IMR-90 (cell line): ENCODE data around the gene TACC2. TPM values are rescaled to one million over a fixed set of nuclear protein-coding genes. Genes with fewer than 3 reads are reported as not detected.

ENCODE experiments used
- ATAC-seq: fragments of 200-7000 bp; cut with Tn5 transposase; 2 replicates; pipeline ENCODE4 v1.9.1; 2020; ENCODE audit warnings: low read depth, mild to moderate bottlenecking, moderate library complexity
- BruUV-seq: library from RNA; stranded (reverse); fragments of 400-500 nt; replicated peaks from 2 replicates; lab custom pipeline; 2021; lab: Mats Ljungman, UMichigan
- CTCF ChIA-PET: fragments of 300-600 bp; formaldehyde crosslinking; extraction: SDS; loops from one replicate; lab custom pipeline; 2021; ENCODE audit warnings: antibody characterized with exemption; lab: Yijun Ruan, JAX
- POLR2A ChIA-PET: fragments of 300-600 bp; sonication (Branson Sonifier 250); formaldehyde crosslinking; loops from one replicate; lab custom pipeline; 2022; ENCODE audit warnings: antibody characterized with exemption; ENCODE audit not compliant: unreplicated experiment; lab: Charles Lee
- DNase-seq: peaks from one replicate; pipeline ENCODE4 v3.0.0; 2013
- H2AFZ ChIP-seq: replicated peaks from 2 replicates; pipeline ENCODE3; 2013; ENCODE audit warnings: low read length, mild to moderate bottlenecking; ENCODE audit not compliant: poor library complexity
- H2AK5ac ChIP-seq: 2 replicates; pipeline ENCODE4 v1.6.1; 2013; ENCODE audit warnings: low read depth, low read length, inconsistent platforms
- H2AK9ac ChIP-seq: replicated peaks from 2 replicates; pipeline ENCODE3; 2013; ENCODE audit warnings: mild to moderate bottlenecking, low read depth, low read length, moderate library complexity; ENCODE audit not compliant: poor library complexity
- H2BK120ac ChIP-seq: 2 replicates; pipeline ENCODE4 v1.6.1; 2013; ENCODE audit warnings: low read depth, low read length, inconsistent platforms
- H2BK15ac ChIP-seq: 3 replicates; pipeline ENCODE4 v1.6.1; 2013; ENCODE audit warnings: low read depth, low read length, inconsistent platforms
- H2BK20ac ChIP-seq: 2 replicates; pipeline ENCODE4 v1.6.1; 2013; ENCODE audit warnings: low read depth, mild to moderate bottlenecking, inconsistent platforms, low read length, moderate library complexity
- H2BK5ac ChIP-seq: 2 replicates; pipeline ENCODE4 v1.6.1; 2013; ENCODE audit warnings: mild to moderate bottlenecking, low read depth, low read length, inconsistent platforms; ENCODE audit not compliant: poor library complexity, severe bottlenecking
- H3K14ac ChIP-seq: replicated peaks from 2 replicates; pipeline ENCODE4 v1.6.1; 2013; ENCODE audit warnings: low read depth, low read length, inconsistent platforms
- H3K18ac ChIP-seq: 2 replicates; pipeline ENCODE4 v1.6.1; 2013; ENCODE audit warnings: low read depth, low read length, control low read depth
- H3K23ac ChIP-seq: 2 replicates; pipeline ENCODE4 v1.6.1; 2013; ENCODE audit warnings: low read depth, low read length, inconsistent platforms
- H3K27ac ChIP-seq: 2 replicates; pipeline ENCODE4 v1.5.1; 2013; ENCODE audit warnings: mild to moderate bottlenecking, control low read depth, low read length; ENCODE audit not compliant: insufficient read depth
- H3K27me3 ChIP-seq: 2 replicates; pipeline ENCODE4 v1.6.1; 2013; ENCODE audit warnings: low read length; ENCODE audit not compliant: control insufficient read depth, insufficient read depth
- H3K36me3 ChIP-seq: 2 replicates; pipeline ENCODE4 v1.6.1; 2013; ENCODE audit warnings: low read length, mixed read lengths; ENCODE audit not compliant: control insufficient read depth, insufficient read depth
- H3K4ac ChIP-seq: 2 replicates; pipeline ENCODE4 v1.6.1; 2013; ENCODE audit warnings: low read depth, low read length, inconsistent platforms
- H3K4me1 ChIP-seq: 2 replicates; pipeline ENCODE4 v1.6.1; 2013; ENCODE audit warnings: low read length, mixed read lengths; ENCODE audit not compliant: control insufficient read depth, insufficient read depth
- H3K4me2 ChIP-seq: 2 replicates; pipeline ENCODE4 v1.6.1; 2013; ENCODE audit warnings: low read depth, mild to moderate bottlenecking, control low read depth, low read length, moderate library complexity
- H3K4me3 ChIP-seq: 2 replicates; pipeline ENCODE4 v1.5.1; 2013; ENCODE audit warnings: low read depth, mild to moderate bottlenecking, control low read depth, low read length, moderate library complexity; ENCODE audit not compliant: insufficient read depth
- H3K56ac ChIP-seq: 2 replicates; pipeline ENCODE4 v1.6.1; 2013; ENCODE audit warnings: low read length, inconsistent platforms; ENCODE audit not compliant: insufficient read depth; ENCODE audit errors: extremely low read depth
- H3K79me1 ChIP-seq, 2 experiments: 2 replicates each; pipeline ENCODE4 v1.6.1; 2013; ENCODE audit warnings: low read length in 2 of 2, inconsistent platforms in 1 of 2, low read depth in 1 of 2
- H3K9ac ChIP-seq: 2 replicates; pipeline ENCODE4 v1.6.1; 2013; ENCODE audit warnings: low read depth, low read length, control low read depth
- H3K9me1 ChIP-seq: 2 replicates; pipeline ENCODE4 v1.6.1; 2013; ENCODE audit warnings: low read length, inconsistent platforms; ENCODE audit not compliant: insufficient read depth
- H3K9me3 ChIP-seq: 2 replicates; pipeline ENCODE4 v1.6.1; 2013; ENCODE audit warnings: low read length; ENCODE audit not compliant: control insufficient read depth, insufficient read depth
- H4K20me1 ChIP-seq: 2 replicates; pipeline ENCODE4 v1.6.1; 2013; ENCODE audit warnings: low read length, inconsistent platforms; ENCODE audit not compliant: insufficient read depth
- H4K5ac ChIP-seq: 2 replicates; pipeline ENCODE4 v1.6.1; 2013; ENCODE audit warnings: mild to moderate bottlenecking, low read depth, low read length, control low read depth
- H4K8ac ChIP-seq, 2 experiments: 2 replicates each; pipeline ENCODE4 v1.6.1; 2013; ENCODE audit warnings: low read depth in 2 of 2, low read length in 2 of 2, control low read depth in 1 of 2, inconsistent platforms in 1 of 2
- H4K91ac ChIP-seq: 2 replicates; pipeline ENCODE4 v1.6.1; 2013; ENCODE audit warnings: low read depth, low read length, inconsistent platforms; ENCODE audit not compliant: insufficient read depth
- BHLHE40 ChIP-seq: fragments of 150-350 bp; IDR thresholded peaks from 2 replicates; pipeline ENCODE4 v1.6.1; 2016; ENCODE audit warnings: mild to moderate bottlenecking, low read depth, low read length
- MAZ ChIP-seq: IDR thresholded peaks from 2 replicates; pipeline ENCODE4 v1.6.1; 2012; ENCODE audit warnings: low read depth, mild to moderate bottlenecking, low read length, improper control_type of control experiment, moderate library complexity, borderline replicate concordance
- MXI1 ChIP-seq: IDR thresholded peaks from 2 replicates; pipeline ENCODE4 v1.6.1; 2012; ENCODE audit warnings: low read depth, mild to moderate bottlenecking, low read length, moderate library complexity, borderline replicate concordance
- WGBS, 2 experiments: methylation state at CpG; one replicate each; pipeline versions ENCODE4 v1.1.5 to v1.1.7; 2013; ENCODE audit warnings: missing lambda C conversion rate in 2 of 2; ENCODE audit not compliant: insufficient read length in 1 of 2; ENCODE audit errors: extremely low coverage in 2 of 2; 5-methylcytosine and 5-hydroxymethylcytosine counted together
- dilution Hi-C: fragments of 300-500 bp; cut with HindIII; formaldehyde crosslinking; loops from one replicate; pipeline ENCODE4 v1.14.3; 2018; ENCODE audit warnings: low sequenced_read_pairs; ENCODE audit not compliant: unreplicated experiment
- in situ Hi-C: fragments of 300-500 bp; cut with MboI; formaldehyde crosslinking; loops from 3 replicates; pipeline ENCODE4 v1.14.3; 2019; ENCODE audit warnings: low sequenced_read_pairs, inconsistent platforms, mixed read lengths
- intact Hi-C: fragments of 100-400 bp; cut with micrococcal nuclease; formaldehyde crosslinking; loops from 2 replicates; pipeline ENCODE4 v1.10.0; 2022
- polyA plus RNA-seq, 3 experiments: library from polyadenylated mRNA; depleted of rRNA; stranded (reverse); fragments of >200 nt; gene quantifications; 2 replicates each; pipeline ENCODE4 v1.2.3, GENCODE V29; 2012; ENCODE audit warnings: low replicate concordance in 1 of 3
- total RNA-seq: library from RNA; depleted of rRNA; stranded (reverse); fragments of >200 nt; gene quantifications from 2 replicates; pipeline ENCODE4 v1.2.3, GENCODE V29; 2012

TACC2 gene
- total and polyA plus RNA-seq, 2 of the 4 experiments (the other 2 are of a cell fraction), result 2.9 to 15.4 TPM

DNA sequence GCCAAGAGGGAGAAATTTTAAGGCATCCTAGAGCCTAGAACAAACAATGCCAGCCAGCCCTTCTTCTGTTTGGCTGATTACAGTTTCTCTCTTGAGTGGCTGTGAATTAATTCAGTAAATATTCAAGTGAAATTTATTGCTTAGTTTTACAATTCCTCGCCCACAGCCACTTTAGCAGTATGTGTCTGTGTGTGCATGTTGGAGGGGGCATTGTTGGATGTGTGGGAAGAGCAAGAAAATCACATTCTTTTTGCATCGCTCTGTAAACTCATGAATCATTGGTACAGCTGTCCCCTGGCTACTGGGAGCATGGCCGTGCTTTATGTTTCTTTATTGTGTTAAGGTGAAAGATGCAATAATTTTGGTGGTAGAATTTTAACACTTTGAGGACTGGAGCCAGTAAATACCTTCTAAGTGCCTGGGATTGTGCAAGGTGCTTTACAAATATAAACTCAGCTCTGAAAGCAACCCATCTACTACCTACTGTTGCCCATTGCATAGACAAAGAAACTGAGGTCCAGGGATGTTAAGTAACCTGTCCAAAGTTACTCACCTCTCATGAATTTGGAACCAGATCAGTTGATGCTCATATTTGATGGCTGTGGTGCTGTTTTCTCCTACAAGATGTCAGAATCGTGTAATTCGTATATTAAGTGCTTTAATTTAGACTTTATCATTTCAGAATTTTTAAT lies 192.2 kb downstream of the TACC2 start:
- dilution Hi-C loops, result no loop called here
- H2BK15ac ChIP-seq, result no peak overlapping the region
- H3K27ac ChIP-seq, result no peak overlapping the region
- in situ Hi-C loops, result no loop called here
- no peak overlapping the region for H2BK20ac ChIP-seq
- H3K4me2 ChIP-seq, result peak overlapping the region; percentile 31; the same call in 1 of the 2 replicates
- H2AK5ac ChIP-seq, result no peak overlapping the region
- no peak overlapping the region for H2AFZ ChIP-seq
- no peak overlapping the region for H4K5ac ChIP-seq
- H4K8ac ChIP-seq, result no peak overlapping the region
- no peak overlapping the region for H3K18ac ChIP-seq
- H3K4me1 ChIP-seq, result peaks cover 12% of the 10 kb centered on the region
- no peaks in the 10 kb centered on the region for H3K9me3 ChIP-seq
- H4K20me1 ChIP-seq, result peaks cover 9% of the 10 kb centered on the region; the same call in 1 of the 2 replicates
- BruUV-seq, result no TSS peak
- no peak overlapping the region for H2BK5ac ChIP-seq
- no CpG with 5 or more reads among the region's 5 CpGs for WGBS, 2 experiments
- no peak overlapping the region for H3K23ac ChIP-seq
- H3K4me3 ChIP-seq, result no peak overlapping the region
- H3K14ac ChIP-seq, result no peak overlapping the region
- no peak overlapping the region for H4K91ac ChIP-seq
- peaks cover 16% of the 10 kb centered on the region for H3K9me1 ChIP-seq
- H3K79me1 ChIP-seq, result peaks cover 11 to 49% of the 10 kb centered on the region in 2 experiments
- no peak overlapping the region for H3K56ac ChIP-seq
- ATAC-seq, result peak; percentile 80
- H3K27me3 ChIP-seq, result no peaks in the 10 kb centered on the region
- intact Hi-C loops, result no loop called here
- no peak overlapping the region for H2AK9ac ChIP-seq
- no peak overlapping the region for H3K4ac ChIP-seq
- ChIA-PET POLR2A (no interaction called here), CTCF (interaction anchor here (1.0 to 1.6 kb wide), 2 partner anchors 13 to 39 kb away, joined by 4 read pairs; no protein-coding TSS in a partner anchor)
- H3K36me3 ChIP-seq, result no peaks in the 10 kb centered on the region
- H3K9ac ChIP-seq, result no peak overlapping the region
- TF ChIP-seq MAZ (peak; percentile 56), BHLHE40 (no peak; the same call in 1 of the 2 replicates), MXI1 (peak; percentile 12; the same call in 1 of the 2 replicates)
- no peak overlapping the region for H2BK120ac ChIP-seq
- peak; percentile 77 for DNase-seq
